SK-N-MC (cell line): ENCODE results near the gene OSBP.

Source experiments
- EZH2 ChIP-seq: fragments of 200-600 bp; sonication (generic); IDR thresholded peaks from one replicate; pipeline ENCODE4 v1.6.1; 2017; ENCODE audit warnings: antibody characterized with exemption
- FOXP2 ChIP-seq: optimal IDR thresholded peaks from 2 replicates; pipeline ENCODE3; 2011; ENCODE audit warnings: mild to moderate bottlenecking, moderate library complexity; ENCODE audit not compliant: insufficient read depth; ENCODE audit errors: extremely low read length, control extremely low read depth
- POLR2AphosphoS5 ChIP-seq: IDR thresholded peaks from 2 replicates; pipeline ENCODE4 v1.6.1; 2012; ENCODE audit warnings: mild to moderate bottlenecking, low read depth, low read length, borderline replicate concordance

- no peak for TF ChIP-seq EZH2
- no peak for TF ChIP-seq POLR2AphosphoS5
- no peak for TF ChIP-seq FOXP2
These were observed 14.9 kb downstream of the OSBP start for GRCh38 chr11:59600636-59601035.
